ENCODE measurements around the gene RECK.

GRCh38 chr9:36135741-36136271 is 99.1 kb downstream of the RECK start:
- TF ChIP-seq SP1 (IDR thresholded peaks at IDR 0.05) (no peak), BHLHE40 (IDR thresholded peaks at IDR 0.05; ENCODE audit: borderline replicate concordance) (no peak), ELF4 (IDR thresholded peaks at IDR 0.05) (no peak), PKNOX1 (IDR thresholded peaks at IDR 0.05) (no peak), ARNT (IDR thresholded peaks at IDR 0.05) (no peak), FOXM1 (IDR thresholded peaks at IDR 0.05; ENCODE audit: borderline replicate concordance) (no peak), ZNF384 (IDR thresholded peaks at IDR 0.05) (no peak), LEF1 (IDR thresholded peaks at IDR 0.05; ENCODE audit: borderline replicate concordance) (no peak)

Data from HEK293T (cell line).